Adrenal gland (tissue), 5 donors: ENCODE data around the gene ERC2.

ENCODE experiments used
- POLR2A ChIP-seq, 2 donors: fragments of 450-650 bp; IDR thresholded peaks; one replicate each; pipeline ENCODE4 v1.6.1; 2017; ENCODE audit warnings: antibody characterized with exemption in 2 of 2, mild to moderate bottlenecking in 2 of 2, moderate library complexity in 1 of 2
- TF ChIP-seq, protein P1 (sequence below), 6 experiments: fragments of 450-650 bp in 4 of 6; fragments of 200-600 bp in 2 of 6; sonication (generic) in 1 of 6; IDR thresholded peaks; 1 replicate in 5 of 6; 2 replicates in 1 of 6; pipeline versions ENCODE4 v1.5.1 to v1.8.0; 2016 to 2021; ENCODE audit warnings: antibody characterized with exemption in 6 of 6, mild to moderate bottlenecking in 2 of 6, moderate library complexity in 1 of 6
- donor health status: DM: no; HTN: no; CAD: no.

GRCh38 chr3:55567615-55568014 lies 900.7 kb downstream of the ERC2 start:
- TF ChIP-seq, protein P1, sequence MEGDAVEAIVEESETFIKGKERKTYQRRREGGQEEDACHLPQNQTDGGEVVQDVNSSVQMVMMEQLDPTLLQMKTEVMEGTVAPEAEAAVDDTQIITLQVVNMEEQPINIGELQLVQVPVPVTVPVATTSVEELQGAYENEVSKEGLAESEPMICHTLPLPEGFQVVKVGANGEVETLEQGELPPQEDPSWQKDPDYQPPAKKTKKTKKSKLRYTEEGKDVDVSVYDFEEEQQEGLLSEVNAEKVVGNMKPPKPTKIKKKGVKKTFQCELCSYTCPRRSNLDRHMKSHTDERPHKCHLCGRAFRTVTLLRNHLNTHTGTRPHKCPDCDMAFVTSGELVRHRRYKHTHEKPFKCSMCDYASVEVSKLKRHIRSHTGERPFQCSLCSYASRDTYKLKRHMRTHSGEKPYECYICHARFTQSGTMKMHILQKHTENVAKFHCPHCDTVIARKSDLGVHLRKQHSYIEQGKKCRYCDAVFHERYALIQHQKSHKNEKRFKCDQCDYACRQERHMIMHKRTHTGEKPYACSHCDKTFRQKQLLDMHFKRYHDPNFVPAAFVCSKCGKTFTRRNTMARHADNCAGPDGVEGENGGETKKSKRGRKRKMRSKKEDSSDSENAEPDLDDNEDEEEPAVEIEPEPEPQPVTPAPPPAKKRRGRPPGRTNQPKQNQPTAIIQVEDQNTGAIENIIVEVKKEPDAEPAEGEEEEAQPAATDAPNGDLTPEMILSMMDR (IDR thresholded peaks at IDR 0.05): no peak
- no peak for TF ChIP-seq POLR2A (IDR thresholded peaks at IDR 0.05)
